PFSK-1 (cell line): ENCODE data around the gene ANKFY1.

ENCODE experiments used
- FOXP2 ChIP-seq: optimal IDR thresholded peaks from 2 replicates; pipeline ENCODE3; 2011; ENCODE audit warnings: borderline replicate concordance, control low read depth, inconsistent platforms; ENCODE audit not compliant: insufficient read depth; ENCODE audit errors: extremely low read length, extremely low read depth
- POLR2AphosphoS5 ChIP-seq: IDR thresholded peaks from 2 replicates; pipeline ENCODE4 v1.6.1; 2012; ENCODE audit warnings: low read depth, mild to moderate bottlenecking, control low read depth, low read length, moderate library complexity
- SIN3A ChIP-seq: IDR thresholded peaks from 2 replicates; pipeline ENCODE4 v1.6.1; 2012; ENCODE audit warnings: mild to moderate bottlenecking, low read length, moderate library complexity, borderline replicate concordance; ENCODE audit not compliant: insufficient read depth
- TAF1 ChIP-seq: IDR thresholded peaks from 2 replicates; pipeline ENCODE4 v1.6.1; 2012; ENCODE audit warnings: low read length, control low read depth, borderline replicate concordance; ENCODE audit not compliant: insufficient read depth
- TF ChIP-seq, protein P1 (sequence below), 2 experiments: IDR thresholded peaks; 2 replicates each; pipeline versions ENCODE4 v1.6.1 to v1.8.0; 2011 to 2012; ENCODE audit warnings: low read depth in 2 of 2, low read length in 2 of 2, control low read depth in 1 of 2, inconsistent platforms in 1 of 2, mild to moderate bottlenecking in 1 of 2, moderate library complexity in 1 of 2; ENCODE audit not compliant: insufficient read depth in 1 of 2

GRCh38 chr17:4118015-4118743 is 145.6 kb downstream of the ANKFY1 start:
- TF ChIP-seq TAF1 (no peak), POLR2AphosphoS5 (no peak), SIN3A (no peak), FOXP2 (no peak)
- TF ChIP-seq, protein P1, sequence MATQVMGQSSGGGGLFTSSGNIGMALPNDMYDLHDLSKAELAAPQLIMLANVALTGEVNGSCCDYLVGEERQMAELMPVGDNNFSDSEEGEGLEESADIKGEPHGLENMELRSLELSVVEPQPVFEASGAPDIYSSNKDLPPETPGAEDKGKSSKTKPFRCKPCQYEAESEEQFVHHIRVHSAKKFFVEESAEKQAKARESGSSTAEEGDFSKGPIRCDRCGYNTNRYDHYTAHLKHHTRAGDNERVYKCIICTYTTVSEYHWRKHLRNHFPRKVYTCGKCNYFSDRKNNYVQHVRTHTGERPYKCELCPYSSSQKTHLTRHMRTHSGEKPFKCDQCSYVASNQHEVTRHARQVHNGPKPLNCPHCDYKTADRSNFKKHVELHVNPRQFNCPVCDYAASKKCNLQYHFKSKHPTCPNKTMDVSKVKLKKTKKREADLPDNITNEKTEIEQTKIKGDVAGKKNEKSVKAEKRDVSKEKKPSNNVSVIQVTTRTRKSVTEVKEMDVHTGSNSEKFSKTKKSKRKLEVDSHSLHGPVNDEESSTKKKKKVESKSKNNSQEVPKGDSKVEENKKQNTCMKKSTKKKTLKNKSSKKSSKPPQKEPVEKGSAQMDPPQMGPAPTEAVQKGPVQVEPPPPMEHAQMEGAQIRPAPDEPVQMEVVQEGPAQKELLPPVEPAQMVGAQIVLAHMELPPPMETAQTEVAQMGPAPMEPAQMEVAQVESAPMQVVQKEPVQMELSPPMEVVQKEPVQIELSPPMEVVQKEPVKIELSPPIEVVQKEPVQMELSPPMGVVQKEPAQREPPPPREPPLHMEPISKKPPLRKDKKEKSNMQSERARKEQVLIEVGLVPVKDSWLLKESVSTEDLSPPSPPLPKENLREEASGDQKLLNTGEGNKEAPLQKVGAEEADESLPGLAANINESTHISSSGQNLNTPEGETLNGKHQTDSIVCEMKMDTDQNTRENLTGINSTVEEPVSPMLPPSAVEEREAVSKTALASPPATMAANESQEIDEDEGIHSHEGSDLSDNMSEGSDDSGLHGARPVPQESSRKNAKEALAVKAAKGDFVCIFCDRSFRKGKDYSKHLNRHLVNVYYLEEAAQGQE (IDR thresholded peaks at IDR 0.05; ENCODE audit: insufficient read depth in 1 of 2, low read depth in 2 of 2, low read length in 2 of 2), result no peak
